A673 (cell line): ENCODE data around the gene C9orf153. TPM values are rescaled to one million over a fixed set of nuclear protein-coding genes. Genes with fewer than 3 reads are reported as not detected.
A peak's percentile ranks its signal among the peaks of the same experiment; 100 is the strongest.

Experiments
- BruUV-seq: library from RNA; stranded (reverse); fragments of 400-500 nt; replicated peaks from 2 replicates; lab custom pipeline; 2021; lab: Mats Ljungman, UMichigan
- CTCF ChIA-PET: fragments of 300-600 bp; sonication (Branson Sonifier 250); formaldehyde crosslinking; loops from one replicate; lab custom pipeline; 2022; ENCODE audit warnings: antibody characterized with exemption; lab: Charles Lee
- POLR2A ChIA-PET: fragments of 300-600 bp; sonication (Branson Sonifier 250); formaldehyde crosslinking; loops from one replicate; lab custom pipeline; 2022; ENCODE audit warnings: antibody characterized with exemption; ENCODE audit not compliant: low non-redundant PET; lab: Charles Lee
- DNase-seq: peaks from one replicate; pipeline ENCODE4 v3.0.0-alpha.2; 2015; ENCODE audit warnings: low spot score
- H3K27ac ChIP-seq: fragments of 200-600 bp; sonication (generic); 2 replicates; pipeline ENCODE4 v1.5.1; 2016; ENCODE audit warnings: mixed run types, low read depth, mild to moderate bottlenecking, mixed read lengths, antibody characterized with exemption, low read length; ENCODE audit not compliant: poor library complexity, severe bottlenecking
- H3K27me3 ChIP-seq: fragments of 200-600 bp; sonication (generic); replicated peaks from 2 replicates; pipeline ENCODE4 v1.6.1; 2017; ENCODE audit warnings: mixed run types, low read depth, mild to moderate bottlenecking, mixed read lengths, antibody characterized with exemption, low read length; ENCODE audit not compliant: insufficient read depth, poor library complexity
- H3K36me3 ChIP-seq: fragments of 200-600 bp; sonication (generic); 2 replicates; pipeline ENCODE4 v1.6.1; 2016; ENCODE audit warnings: mixed run types, mild to moderate bottlenecking, mixed read lengths, antibody characterized with exemption, low read length; ENCODE audit not compliant: insufficient read depth, poor library complexity, severe bottlenecking
- H3K4me1 ChIP-seq: fragments of 200-600 bp; sonication (generic); 2 replicates; pipeline ENCODE4 v1.6.1; 2017; ENCODE audit warnings: mixed run types, mild to moderate bottlenecking, mixed read lengths, antibody characterized with exemption, low read length; ENCODE audit not compliant: insufficient read depth, poor library complexity, severe bottlenecking
- H3K4me3 ChIP-seq: fragments of 200-600 bp; sonication (generic); 2 replicates; pipeline ENCODE4 v1.5.1; 2016; ENCODE audit warnings: low read depth, mixed run types, mild to moderate bottlenecking, mixed read lengths, low read length; ENCODE audit not compliant: poor library complexity, severe bottlenecking
- H3K9me3 ChIP-seq: fragments of 200-600 bp; sonication (generic); 2 replicates; pipeline ENCODE4 v1.6.1; 2016; ENCODE audit warnings: mixed run types, low read depth, mild to moderate bottlenecking, mixed read lengths, antibody characterized with exemption, low read length; ENCODE audit not compliant: poor library complexity, severe bottlenecking
- CTCF ChIP-seq: fragments of 300-800, 200-600 bp; sonication (generic); conservative IDR thresholded peaks from 2 replicates; pipeline ENCODE4 v1.5.1; 2017; ENCODE audit warnings: low read depth, mild to moderate bottlenecking, antibody characterized with exemption, low read length, moderate library complexity, mixed read lengths
- EZH2 ChIP-seq: fragments of 200-600 bp; sonication (generic); IDR thresholded peaks from 2 replicates; pipeline ENCODE4 v1.6.1; 2017; ENCODE audit warnings: borderline replicate concordance, low read depth, mild to moderate bottlenecking, mixed read lengths, antibody characterized with exemption, low read length; ENCODE audit not compliant: poor library complexity, severe bottlenecking
- intact Hi-C: fragments of 100-400 bp; cut with micrococcal nuclease; formaldehyde crosslinking; loops from one replicate; pipeline ENCODE4 v1.10.0; 2022; ENCODE audit not compliant: unreplicated experiment
- total RNA-seq: library from RNA; stranded (reverse); gene quantifications from 2 replicates; pipeline ENCODE4 v1.2.3, GENCODE V29; 2021

The C9orf153 gene
- total RNA-seq, 1 experiment from 2014 or later, result 0.56 TPM

GRCh38 chr9:86303316-86303975 lies 44.0 kb upstream of the C9orf153 start:
- no peak for TF ChIP-seq CTCF
- no peak for TF ChIP-seq EZH2
- intact Hi-C loops, result no loop called here
- no peaks in the 10 kb centered on the region for H3K27me3 ChIP-seq
- no peak overlapping the region for H3K4me3 ChIP-seq
- CTCF ChIA-PET, result no interaction called here
- POLR2A ChIA-PET, result interaction anchor here (0.5 kb wide), 1 partner anchor 12 kb away, joined by 3 read pairs; no protein-coding TSS in a partner anchor
- H3K36me3 ChIP-seq, result peaks cover 51% of the 10 kb centered on the region
- H3K9me3 ChIP-seq, result no peaks in the 10 kb centered on the region
- no peak for DNase-seq
- no TSS peak for BruUV-seq
- peak overlapping the region; percentile 31 for H3K27ac ChIP-seq
- peaks cover 25% of the 10 kb centered on the region for H3K4me1 ChIP-seq

- Histone ChIP-seq H3K4me3 (no peak overlapping the region), H3K9me3 (no peaks in the 10 kb centered on the region), H3K27ac (peak overlapping the region; percentile 70), H3K27me3 (no peaks in the 10 kb centered on the region), H3K36me3 (peaks cover 50% of the 10 kb centered on the region), H3K4me1 (peaks cover 25% of the 10 kb centered on the region)
- TF ChIP-seq EZH2, result no peak
- TF ChIP-seq CTCF, result no peak
- intact Hi-C loops, result no loop called here
- CTCF ChIA-PET, result no interaction called here
- peak; percentile 48 for DNase-seq
- BruUV-seq, result no TSS peak
- POLR2A ChIA-PET, result no interaction called here
These were observed 42.2 kb upstream of the C9orf153 start for GRCh38 chr9:86301686-86302085.

- Histone ChIP-seq H3K27me3 (no peaks in the 10 kb centered on the region), H3K9me3 (no peaks in the 10 kb centered on the region), H3K36me3 (peaks cover 41% of the 10 kb centered on the region), H3K4me1 (peaks cover 25% of the 10 kb centered on the region), H3K4me3 (no peak overlapping the region), H3K27ac (no peak overlapping the region)
- DNase-seq, result no peak
- TF ChIP-seq CTCF, result no peak
- TF ChIP-seq EZH2, result no peak
- BruUV-seq, result no TSS peak
- intact Hi-C loops, result no loop called here
- POLR2A ChIA-PET, result no interaction called here
- CTCF ChIA-PET, result no interaction called here
These were observed 41.2 kb upstream of the C9orf153 start for GRCh38 chr9:86300701-86301100.
